Ishikawa (cell line): ENCODE measurements around the gene ABCD1.

ENCODE experiments used
- CEBPB ChIP-seq: IDR thresholded peaks from 2 replicates; pipeline ENCODE4 v1.6.1; 2012
- CREB1 ChIP-seq: IDR thresholded peaks from 2 replicates; pipeline ENCODE4 v1.6.1; 2012; ENCODE audit warnings: low read depth
- EGR1 ChIP-seq: IDR thresholded peaks from 2 replicates; pipeline ENCODE4 v1.6.1; 2012
- EP300 ChIP-seq: IDR thresholded peaks from 2 replicates; pipeline ENCODE4 v1.6.1; 2012; ENCODE audit warnings: borderline replicate concordance
- FOXM1 ChIP-seq: IDR thresholded peaks from 2 replicates; pipeline ENCODE4 v1.6.1; 2012; ENCODE audit warnings: low read depth, borderline replicate concordance
- NFIC ChIP-seq: IDR thresholded peaks from 2 replicates; pipeline ENCODE4 v1.6.1; 2012
- RAD21 ChIP-seq: IDR thresholded peaks from 2 replicates; pipeline ENCODE4 v1.6.1; 2012; ENCODE audit warnings: low read depth
- TAF1 ChIP-seq: IDR thresholded peaks from 2 replicates; pipeline ENCODE4 v1.6.1; 2012; ENCODE audit warnings: low read depth, mild to moderate bottlenecking
- TCF12 ChIP-seq: IDR thresholded peaks from 2 replicates; pipeline ENCODE4 v1.6.1; 2012; ENCODE audit warnings: low read depth
- TEAD4 ChIP-seq: IDR thresholded peaks from 2 replicates; pipeline ENCODE4 v1.6.1; 2012
- YY1 ChIP-seq: IDR thresholded peaks from 2 replicates; pipeline ENCODE4 v1.6.1; 2012; ENCODE audit warnings: low read depth
- ZBTB7A ChIP-seq: IDR thresholded peaks from 2 replicates; pipeline ENCODE4 v1.6.1; 2012; ENCODE audit warnings: low read depth
- TF ChIP-seq, protein P1 (sequence below): IDR thresholded peaks from 2 replicates; pipeline ENCODE4 v1.6.1; 2012; ENCODE audit warnings: low read depth, mild to moderate bottlenecking
- TF ChIP-seq, protein P2 (sequence below): IDR thresholded peaks from 2 replicates; pipeline ENCODE4 v1.6.1; 2012
- TF ChIP-seq, protein P3 (sequence below): IDR thresholded peaks from 2 replicates; pipeline ENCODE4 v1.6.1; 2012

Gene ABCD1

DNA sequence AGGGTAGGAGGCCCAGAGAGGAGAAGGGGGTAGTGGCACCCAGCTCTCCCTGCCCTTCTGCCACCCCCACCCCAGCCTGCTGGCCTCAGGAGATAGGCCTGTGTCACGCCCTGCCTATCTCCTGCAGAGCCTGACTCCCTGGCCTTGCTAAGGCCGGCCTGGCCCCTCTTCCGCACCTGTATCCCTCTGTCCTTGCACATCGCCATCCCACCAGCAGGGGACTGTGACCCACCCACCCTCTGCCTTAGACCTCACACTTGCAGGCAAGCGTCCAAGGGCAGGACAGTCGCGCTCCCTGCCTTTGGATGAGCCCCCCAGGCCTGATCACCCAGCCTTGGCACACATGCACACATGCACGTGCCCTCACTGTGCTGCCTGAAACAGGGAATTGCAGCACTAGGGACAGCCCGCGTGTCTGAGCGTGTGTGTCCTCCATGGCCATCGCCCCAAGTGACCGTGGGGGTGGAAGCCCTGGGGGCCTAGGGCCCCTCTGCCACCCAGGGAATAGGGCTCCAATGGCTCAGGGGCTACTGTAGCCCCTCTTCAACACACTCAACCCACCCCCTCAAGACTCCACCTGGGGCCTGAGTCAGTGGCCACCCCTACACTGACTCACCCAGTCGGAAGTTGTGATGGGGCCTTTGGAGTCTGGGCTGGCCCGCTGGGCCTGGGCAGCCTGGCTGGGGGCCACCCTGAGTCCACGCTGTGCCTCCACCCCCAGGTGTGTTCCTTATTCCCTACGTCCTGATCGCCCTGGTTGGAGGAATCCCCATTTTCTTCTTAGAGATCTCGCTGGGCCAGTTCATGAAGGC lies 34.8 kb upstream of the ABCD1 start:
- TF ChIP-seq FOXM1 (no peak), TEAD4 (no peak), EGR1 (no peak), EP300 (no peak)
- TF ChIP-seq, protein P1, sequence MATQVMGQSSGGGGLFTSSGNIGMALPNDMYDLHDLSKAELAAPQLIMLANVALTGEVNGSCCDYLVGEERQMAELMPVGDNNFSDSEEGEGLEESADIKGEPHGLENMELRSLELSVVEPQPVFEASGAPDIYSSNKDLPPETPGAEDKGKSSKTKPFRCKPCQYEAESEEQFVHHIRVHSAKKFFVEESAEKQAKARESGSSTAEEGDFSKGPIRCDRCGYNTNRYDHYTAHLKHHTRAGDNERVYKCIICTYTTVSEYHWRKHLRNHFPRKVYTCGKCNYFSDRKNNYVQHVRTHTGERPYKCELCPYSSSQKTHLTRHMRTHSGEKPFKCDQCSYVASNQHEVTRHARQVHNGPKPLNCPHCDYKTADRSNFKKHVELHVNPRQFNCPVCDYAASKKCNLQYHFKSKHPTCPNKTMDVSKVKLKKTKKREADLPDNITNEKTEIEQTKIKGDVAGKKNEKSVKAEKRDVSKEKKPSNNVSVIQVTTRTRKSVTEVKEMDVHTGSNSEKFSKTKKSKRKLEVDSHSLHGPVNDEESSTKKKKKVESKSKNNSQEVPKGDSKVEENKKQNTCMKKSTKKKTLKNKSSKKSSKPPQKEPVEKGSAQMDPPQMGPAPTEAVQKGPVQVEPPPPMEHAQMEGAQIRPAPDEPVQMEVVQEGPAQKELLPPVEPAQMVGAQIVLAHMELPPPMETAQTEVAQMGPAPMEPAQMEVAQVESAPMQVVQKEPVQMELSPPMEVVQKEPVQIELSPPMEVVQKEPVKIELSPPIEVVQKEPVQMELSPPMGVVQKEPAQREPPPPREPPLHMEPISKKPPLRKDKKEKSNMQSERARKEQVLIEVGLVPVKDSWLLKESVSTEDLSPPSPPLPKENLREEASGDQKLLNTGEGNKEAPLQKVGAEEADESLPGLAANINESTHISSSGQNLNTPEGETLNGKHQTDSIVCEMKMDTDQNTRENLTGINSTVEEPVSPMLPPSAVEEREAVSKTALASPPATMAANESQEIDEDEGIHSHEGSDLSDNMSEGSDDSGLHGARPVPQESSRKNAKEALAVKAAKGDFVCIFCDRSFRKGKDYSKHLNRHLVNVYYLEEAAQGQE, result no peak

DNA sequence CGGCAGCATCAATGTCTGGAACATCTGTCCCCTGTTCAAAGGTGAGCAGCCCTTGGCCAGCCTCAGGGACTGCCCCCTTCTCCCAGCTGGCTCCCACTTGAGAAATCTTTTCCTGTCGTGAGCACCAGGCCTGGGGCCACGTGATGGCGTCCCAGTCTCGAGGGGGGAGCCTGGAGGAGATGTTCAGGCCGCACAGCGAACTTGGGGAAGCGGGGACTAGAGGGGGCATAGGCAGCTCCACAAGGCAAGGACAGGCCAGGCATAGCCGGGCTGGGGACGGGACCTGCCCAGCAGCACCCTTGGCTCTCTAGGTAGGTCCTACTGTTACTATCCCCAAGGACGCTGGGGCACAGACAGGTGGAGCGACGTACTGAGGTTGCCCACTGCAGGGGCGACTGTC lies 34.2 kb upstream of the ABCD1 start:
- TF ChIP-seq EP300, result no peak

DNA sequence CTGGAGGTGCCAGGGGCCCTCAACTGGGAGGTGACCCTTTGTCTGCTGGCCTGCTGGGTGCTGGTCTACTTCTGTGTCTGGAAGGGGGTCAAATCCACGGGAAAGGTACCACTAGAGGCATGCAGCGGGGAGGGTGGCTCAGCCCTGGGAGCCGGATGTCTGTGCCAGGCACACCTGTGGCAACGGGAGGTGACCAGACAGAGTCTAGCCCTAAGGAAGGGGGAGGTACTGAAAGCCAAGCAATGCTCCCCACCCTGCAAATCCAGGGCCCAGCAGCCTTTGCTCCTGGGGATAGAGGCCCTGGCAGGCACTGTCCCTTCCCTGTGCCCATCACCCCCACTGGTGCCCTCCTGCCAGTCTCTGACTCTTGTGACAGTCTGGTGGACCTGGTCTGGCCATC lies 32.7 kb upstream of the ABCD1 start:
- no peak for TF ChIP-seq YY1
- TF ChIP-seq, protein P2, sequence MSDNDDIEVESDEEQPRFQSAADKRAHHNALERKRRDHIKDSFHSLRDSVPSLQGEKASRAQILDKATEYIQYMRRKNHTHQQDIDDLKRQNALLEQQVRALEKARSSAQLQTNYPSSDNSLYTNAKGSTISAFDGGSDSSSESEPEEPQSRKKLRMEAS, result no peak
- TF ChIP-seq NFIC, result no peak
- no peak for TF ChIP-seq TCF12
- no peak for TF ChIP-seq TAF1
- TF ChIP-seq RAD21, result no peak
- TF ChIP-seq EP300, result no peak
- no peak for TF ChIP-seq CEBPB
- TF ChIP-seq TEAD4, result no peak
- TF ChIP-seq FOXM1, result no peak
- TF ChIP-seq, protein P1, result no peak
- no peak for TF ChIP-seq ZBTB7A
- TF ChIP-seq EGR1, result no peak
- TF ChIP-seq, protein P3, sequence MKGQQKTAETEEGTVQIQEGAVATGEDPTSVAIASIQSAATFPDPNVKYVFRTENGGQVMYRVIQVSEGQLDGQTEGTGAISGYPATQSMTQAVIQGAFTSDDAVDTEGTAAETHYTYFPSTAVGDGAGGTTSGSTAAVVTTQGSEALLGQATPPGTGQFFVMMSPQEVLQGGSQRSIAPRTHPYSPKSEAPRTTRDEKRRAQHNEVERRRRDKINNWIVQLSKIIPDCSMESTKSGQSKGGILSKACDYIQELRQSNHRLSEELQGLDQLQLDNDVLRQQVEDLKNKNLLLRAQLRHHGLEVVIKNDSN, result no peak
- no peak for TF ChIP-seq CREB1

DNA sequence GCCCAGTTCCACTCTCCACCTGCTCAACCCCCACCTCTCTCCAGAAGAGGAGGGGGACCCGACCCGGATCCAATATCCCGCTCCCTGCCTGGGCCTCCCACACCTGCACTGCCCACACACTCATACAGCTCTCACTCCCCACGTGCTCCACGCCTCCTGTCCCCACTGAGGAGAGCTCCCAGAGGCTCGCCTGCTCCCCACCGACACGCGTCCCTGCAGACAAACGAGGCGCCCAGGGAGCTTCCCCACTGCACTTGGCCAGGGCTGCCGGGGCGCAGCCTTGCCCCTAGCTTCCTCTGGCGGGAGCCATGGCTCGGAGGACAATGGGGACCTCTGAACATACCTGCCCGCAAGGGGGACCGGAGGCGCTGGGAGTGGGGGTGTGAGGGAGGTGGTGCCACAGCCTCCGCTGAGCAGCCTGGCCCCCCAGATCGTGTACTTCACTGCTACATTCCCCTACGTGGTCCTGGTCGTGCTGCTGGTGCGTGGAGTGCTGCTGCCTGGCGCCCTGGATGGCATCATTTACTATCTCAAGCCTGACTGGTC lies 32.0 kb upstream of the ABCD1 start:
- TF ChIP-seq FOXM1 (no peak), YY1 (no peak), TCF12 (no peak), RAD21 (no peak), CEBPB (no peak), EGR1 (no peak), EP300 (no peak)
- TF ChIP-seq, protein P2, result no peak

DNA sequence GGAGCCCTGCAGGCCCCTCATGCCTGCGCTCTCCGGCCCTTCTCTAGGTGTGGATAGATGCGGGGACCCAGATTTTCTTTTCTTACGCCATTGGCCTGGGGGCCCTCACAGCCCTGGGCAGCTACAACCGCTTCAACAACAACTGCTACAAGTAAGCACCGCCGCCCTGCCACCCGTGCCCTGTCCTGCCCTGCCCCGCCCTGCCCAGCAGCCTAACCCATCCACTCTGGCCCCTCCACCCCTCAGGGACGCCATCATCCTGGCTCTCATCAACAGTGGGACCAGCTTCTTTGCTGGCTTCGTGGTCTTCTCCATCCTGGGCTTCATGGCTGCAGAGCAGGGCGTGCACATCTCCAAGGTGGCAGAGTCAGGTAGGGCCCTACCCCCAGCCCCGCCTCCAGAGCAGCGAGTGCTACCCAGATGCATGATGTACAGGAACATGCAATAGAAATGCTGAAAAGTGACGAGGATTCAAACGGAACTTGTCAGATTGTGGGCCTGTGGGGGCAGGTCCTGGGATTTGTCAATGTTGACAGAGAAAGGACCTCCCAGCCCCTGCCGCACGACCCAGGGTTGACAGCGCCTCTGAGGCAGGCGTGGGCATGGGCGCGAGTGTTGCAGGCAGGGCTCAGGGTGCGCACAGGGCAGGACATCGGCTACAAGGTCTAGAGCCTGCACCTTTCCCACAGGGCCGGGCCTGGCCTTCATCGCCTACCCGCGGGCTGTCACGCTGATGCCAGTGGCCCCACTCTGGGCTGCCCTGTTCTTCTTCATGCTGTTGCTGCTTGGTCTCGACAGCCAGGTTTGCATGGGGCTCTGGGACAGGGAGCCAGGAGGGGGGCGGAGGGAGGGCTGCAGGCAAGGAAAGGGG lies 31.2 kb upstream of the ABCD1 start:
- TF ChIP-seq TEAD4 (no peak), CREB1 (no peak), RAD21 (no peak), EGR1 (no peak), FOXM1 (no peak), TAF1 (no peak), TCF12 (no peak), YY1 (no peak), CEBPB (no peak)

DNA sequence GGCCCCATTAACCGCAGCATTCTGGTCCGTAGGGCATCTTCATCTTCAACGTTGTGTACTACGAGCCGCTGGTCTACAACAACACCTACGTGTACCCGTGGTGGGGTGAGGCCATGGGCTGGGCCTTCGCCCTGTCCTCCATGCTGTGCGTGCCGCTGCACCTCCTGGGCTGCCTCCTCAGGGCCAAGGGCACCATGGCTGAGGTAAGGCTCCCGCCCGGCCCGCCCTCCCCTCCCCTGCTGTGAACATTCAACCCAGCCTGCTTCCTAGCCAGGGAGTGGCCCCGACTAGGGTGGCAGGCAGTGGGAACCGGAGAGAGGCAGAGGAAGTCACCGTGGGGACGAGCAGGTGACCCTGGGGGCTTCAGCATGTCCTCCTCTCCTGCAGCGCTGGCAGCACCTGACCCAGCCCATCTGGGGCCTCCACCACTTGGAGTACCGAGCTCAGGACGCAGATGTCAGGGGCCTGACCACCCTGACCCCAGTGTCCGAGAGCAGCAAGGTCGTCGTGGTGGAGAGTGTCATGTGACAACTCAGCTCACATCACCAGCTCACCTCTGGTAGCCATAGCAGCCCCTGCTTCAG lies 29.9 kb upstream of the ABCD1 start:
- no peak for TF ChIP-seq TEAD4
- no peak for TF ChIP-seq YY1
- no peak for TF ChIP-seq TAF1
- TF ChIP-seq CREB1, result no peak
- no peak for TF ChIP-seq NFIC
- TF ChIP-seq, protein P1, result no peak
- TF ChIP-seq RAD21, result no peak
- TF ChIP-seq, protein P3, result no peak
- TF ChIP-seq, protein P2, result no peak
- no peak for TF ChIP-seq TCF12
- TF ChIP-seq CEBPB, result no peak
- no peak for TF ChIP-seq ZBTB7A
- TF ChIP-seq EGR1, result no peak
- TF ChIP-seq FOXM1, result no peak
- no peak for TF ChIP-seq EP300
